C4-2B (cell line): Measurements from ENCODE around the gene CIC.

Experiments
- CTCF ChIP-seq: fragments of 450-650 bp; conservative IDR thresholded peaks from 2 replicates; pipeline ENCODE4 v1.5.1; 2017; ENCODE audit warnings: mild to moderate bottlenecking
- ZFX ChIP-seq: fragments of 450-650 bp; IDR thresholded peaks from 2 replicates; pipeline ENCODE4 v1.6.1; 2017

- TF ChIP-seq CTCF: no peak
- TF ChIP-seq ZFX: no peak
Observed at GRCh38 chr19:42325896-42326771, 57.1 kb downstream of the CIC start.
